ENCODE measurements around the gene SLC39A2. TPM values are rescaled to one million over a fixed set of nuclear protein-coding genes. Genes with fewer than 3 reads are reported as not detected.

The SLC39A2 gene
- total RNA-seq, 4 donors from 2014 or later = 0.82 to 1.4 TPM; not detected in 2

DNA sequence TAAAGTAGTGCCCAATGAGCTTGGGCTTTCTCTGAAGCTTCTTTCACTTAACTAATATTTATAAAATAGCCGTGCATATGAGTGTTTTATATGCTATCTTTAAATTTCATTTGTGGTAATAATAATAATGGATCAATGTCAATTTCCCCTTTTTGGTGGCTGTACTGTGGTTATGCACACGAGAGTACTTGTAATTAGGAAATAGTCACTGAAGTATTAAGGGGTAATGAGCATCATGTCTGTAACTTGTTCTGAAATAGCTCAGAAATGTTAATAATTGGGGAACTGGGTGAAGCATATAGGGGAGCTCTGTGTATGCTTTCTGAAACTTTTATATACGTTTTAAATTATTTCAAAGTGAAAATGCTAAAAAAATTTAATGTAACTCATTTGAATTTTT, 51.5 kb downstream of the SLC39A2 start:
- Histone ChIP-seq H3K4me3 (no peak overlapping the region), H3K27ac (no peak overlapping the region), H3K4me1 (peaks cover 0 to 22% (median 13%) of the 10 kb centered on the region in 4 donors), H3K9me3 (no peaks in the 10 kb centered on the region), H3K36me3 (no peaks in the 10 kb centered on the region), H3K27me3 (no peaks in the 10 kb centered on the region)
- no peak for DNase-seq
- WGBS, 2 donors (ENCODE audit: low coverage in 1 of 2) = 72 to 76% methylated on average over 3 of the region's 3 CpGs
- intact Hi-C loops (cut with DNase I; ENCODE audit: low total_unique reads) = no loop called here
- in situ Hi-C loops (cut with MboI; ENCODE audit: low pct_ligation_motif_present in 1 of 4, low pct_unique_long_range_greater_than_20kb in 1 of 4, low sequenced_read_pairs in 3 of 4) = no loop called here
- TF ChIP-seq EP300 (IDR thresholded peaks at IDR 0.05; ENCODE audit: low read depth) (no peak), POLR2AphosphoS5 (IDR thresholded peaks at IDR 0.05) (no peak), POLR2A (IDR thresholded peaks at IDR 0.05) (no peak)
- TF ChIP-seq, protein P1, sequence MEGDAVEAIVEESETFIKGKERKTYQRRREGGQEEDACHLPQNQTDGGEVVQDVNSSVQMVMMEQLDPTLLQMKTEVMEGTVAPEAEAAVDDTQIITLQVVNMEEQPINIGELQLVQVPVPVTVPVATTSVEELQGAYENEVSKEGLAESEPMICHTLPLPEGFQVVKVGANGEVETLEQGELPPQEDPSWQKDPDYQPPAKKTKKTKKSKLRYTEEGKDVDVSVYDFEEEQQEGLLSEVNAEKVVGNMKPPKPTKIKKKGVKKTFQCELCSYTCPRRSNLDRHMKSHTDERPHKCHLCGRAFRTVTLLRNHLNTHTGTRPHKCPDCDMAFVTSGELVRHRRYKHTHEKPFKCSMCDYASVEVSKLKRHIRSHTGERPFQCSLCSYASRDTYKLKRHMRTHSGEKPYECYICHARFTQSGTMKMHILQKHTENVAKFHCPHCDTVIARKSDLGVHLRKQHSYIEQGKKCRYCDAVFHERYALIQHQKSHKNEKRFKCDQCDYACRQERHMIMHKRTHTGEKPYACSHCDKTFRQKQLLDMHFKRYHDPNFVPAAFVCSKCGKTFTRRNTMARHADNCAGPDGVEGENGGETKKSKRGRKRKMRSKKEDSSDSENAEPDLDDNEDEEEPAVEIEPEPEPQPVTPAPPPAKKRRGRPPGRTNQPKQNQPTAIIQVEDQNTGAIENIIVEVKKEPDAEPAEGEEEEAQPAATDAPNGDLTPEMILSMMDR (IDR thresholded peaks at IDR 0.05) = no peak

Small RNAs within 50 kb of the gene (small RNA-seq; reads per million reads assigned to genes)
- gene RN7SL189P = 0 reads per million in 4 donors

Other genes starting within 250 kb of the SLC39A2 start
- gene EDDM3B, start 230.9 kb upstream of the SLC39A2 start, total RNA-seq = not detected
- gene RNASE6, start 218.0 kb upstream of the SLC39A2 start, total RNA-seq = 10 to 100 TPM in 2 of 4 donors, 1 to 10 TPM in 1, not detected in 1; 7.6 to 27.7 (median 17.0) TPM
- gene RNASE1, start 196.4 kb upstream of the SLC39A2 start, total RNA-seq = 100 to 1,000 TPM in 3 of 4 donors, 10 to 100 TPM in 1; 96.7 to 296 (median 177) TPM
- not detected for gene RNASE3, start 107.9 kb upstream of the SLC39A2 start, total RNA-seq
- gene RNASE2, start 43.8 kb upstream of the SLC39A2 start, total RNA-seq = 1 to 10 TPM in 1 of 4 donors, not detected in 3; 2.7 TPM
- gene METTL17, start 9.3 kb upstream of the SLC39A2 start, total RNA-seq = 100 to 1,000 TPM in 2 of 4 donors, 10 to 100 TPM in 2; 74.8 to 124 (median 108) TPM
- gene NDRG2, start 25.8 kb downstream of the SLC39A2 start, total RNA-seq = 100 to 1,000 TPM; 144 to 275 (median 192) TPM
- not detected for gene TPPP2, start 30.9 kb downstream of the SLC39A2 start, total RNA-seq
- not detected for gene RNASE13, start 35.5 kb downstream of the SLC39A2 start, total RNA-seq
- under 1 TPM in 1 of 4 donors, not detected in 3; 0.48 TPM for gene RNASE7, start 43.1 kb downstream of the SLC39A2 start, total RNA-seq
- gene RNASE8, start 58.5 kb downstream of the SLC39A2 start, total RNA-seq = not detected
- gene ARHGEF40, start 71.0 kb downstream of the SLC39A2 start, total RNA-seq = 100 to 1,000 TPM in 1 of 4 donors, 10 to 100 TPM in 3; 55.6 to 138 (median 62.2) TPM
- gene ZNF219, start 99.4 kb downstream of the SLC39A2 start, total RNA-seq = 100 to 1,000 TPM in 2 of 4 donors, 10 to 100 TPM in 2; 68.4 to 135 (median 94.5) TPM
- 10 to 100 TPM; 13.1 to 63.7 (median 41.9) TPM for gene TMEM253, start 101.8 kb downstream of the SLC39A2 start, total RNA-seq
- not detected for gene OR5AU1, start 156.8 kb downstream of the SLC39A2 start, total RNA-seq

Data from transverse colon (tissue), 4 donors.